ENCODE results near the gene PIK3R2. TPM values are rescaled to one million over a fixed set of nuclear protein-coding genes. Genes with fewer than 3 reads are reported as not detected.
A peak's percentile ranks its signal among the peaks of the same experiment; 100 is the strongest.

PIK3R2 gene
- total RNA-seq, 2 experiments from 2014 or later = 3.2 to 20.5 TPM

GRCh38 chr19:18173572-18174288, 20.8 kb downstream of the PIK3R2 start, which contains the start of gene IFI30:
Gene IFI30 (plus strand): TSS chr19:18173813. CDS start chr19:18173842, 29 bp downstream.
- Histone ChIP-seq H3K36me3 (ENCODE audit: insufficient read depth, low read length) (peaks cover 36% of the 10 kb centered on the region), H3K79me2 (ENCODE audit: insufficient read depth, low read depth, low read length) (peaks cover 24% of the 10 kb centered on the region), H4K20me1 (ENCODE audit: insufficient read depth, low read length) (peaks cover 6% of the 10 kb centered on the region; the same call in 1 of the 2 replicates), H3K9me2 (ENCODE audit: insufficient read depth, low read length) (no peaks in the 10 kb centered on the region), H3K27ac (ENCODE audit: low read depth, low read length, poor library complexity, severe bottlenecking) (peak within 1 kb of the TSS; percentile 93), H2AFZ (ENCODE audit: low read length) (peak within 1 kb of the TSS; percentile 30; the same call in 1 of the 2 replicates), H3K9me3 (ENCODE audit: low read length) (no peaks in the 10 kb centered on the region), H3K4me2 (ENCODE audit: low read length) (peak within 1 kb of the TSS; percentile 100), H3K4me3 (ENCODE audit: low read depth, low read length, poor library complexity, severe bottlenecking) (peak within 1 kb of the TSS; percentile 88), H3K4me1 (ENCODE audit: insufficient read depth, low read length, poor library complexity, severe bottlenecking) (peaks cover 63% of the 10 kb centered on the region)
- DNase-seq (ENCODE audit: low spot score) = peak; percentile 90
- intact Hi-C loops (cut with micrococcal nuclease; ENCODE audit: unreplicated experiment) = no loop called here
- TF ChIP-seq EZH2phosphoT487 (IDR thresholded peaks at IDR 0.05; ENCODE audit: borderline replicate concordance, low read depth, low read length) (no peak), CTCF (conservative IDR thresholded peaks at IDR 0.05; ENCODE audit: low read length) (no peak)
- BruUV-seq (replicated peaks) = no TSS peak
- ChIA-PET CTCF (ENCODE audit: unreplicated experiment) (no interaction called here), POLR2A (interaction anchor here (1.0 kb wide), 1 partner anchor 9 kb away, joined by 4 read pairs; no protein-coding TSS in a partner anchor)

- intact Hi-C loops (cut with micrococcal nuclease; ENCODE audit: unreplicated experiment) = no loop called here
Measured at GRCh38 chr19:18174983-18175382, 22.0 kb downstream of the PIK3R2 start.

More at GRCh38 chr19:18174983-18175382, 22.0 kb downstream of the PIK3R2 start:
- DNase-seq (ENCODE audit: low spot score) = no peak
- Histone ChIP-seq H3K9me3 (ENCODE audit: low read length) (no peaks in the 10 kb centered on the region), H2AFZ (ENCODE audit: low read length) (no peak overlapping the region), H3K27ac (ENCODE audit: low read depth, low read length, poor library complexity, severe bottlenecking) (peak overlapping the region; percentile 93), H3K4me2 (ENCODE audit: low read length) (peak overlapping the region; percentile 100), H3K4me1 (ENCODE audit: insufficient read depth, low read length, poor library complexity, severe bottlenecking) (peaks cover 50% of the 10 kb centered on the region), H3K79me2 (ENCODE audit: insufficient read depth, low read depth, low read length) (peaks cover 24% of the 10 kb centered on the region), H4K20me1 (ENCODE audit: insufficient read depth, low read length) (peaks cover 6% of the 10 kb centered on the region; the same call in 1 of the 2 replicates), H3K4me3 (ENCODE audit: low read depth, low read length, poor library complexity, severe bottlenecking) (peak overlapping the region; percentile 88), H3K9me2 (ENCODE audit: insufficient read depth, low read length) (no peaks in the 10 kb centered on the region), H3K36me3 (ENCODE audit: insufficient read depth, low read length) (peaks cover 42% of the 10 kb centered on the region)
- no peak for TF ChIP-seq CTCF (conservative IDR thresholded peaks at IDR 0.05; ENCODE audit: low read length)
- TF ChIP-seq EZH2phosphoT487 (IDR thresholded peaks at IDR 0.05; ENCODE audit: borderline replicate concordance, low read depth, low read length) = no peak
- POLR2A ChIA-PET = interaction anchor here (0.7 to 1.0 kb wide), 3 partner anchors 8 to 17 kb away, joined by 3 to 4 read pairs (median 3); no protein-coding TSS in a partner anchor
- BruUV-seq (replicated peaks) = no TSS peak
- CTCF ChIA-PET (ENCODE audit: unreplicated experiment) = no interaction called here

All from OCI-LY7 (cell line).